GM12878 (cell line): Measurements from ENCODE around the gene ZCCHC2. TPM values are rescaled to one million over a fixed set of nuclear protein-coding genes. Genes with fewer than 3 reads are reported as not detected.

Experiments used
- ATAC-seq: fragments of 200-7000 bp; cut with Tn5 transposase; 3 replicates; pipeline ENCODE4 v1.9.1; 2020; ENCODE audit warnings: mild to moderate bottlenecking, moderate library complexity
- BruUV-seq: library from RNA; stranded (reverse); fragments of 400-500 nt; replicated peaks from 2 replicates; lab custom pipeline; 2021; lab: Mats Ljungman, UMichigan
- CTCF ChIA-PET: fragments of 300-600 bp; sonication (Branson Sonifier 250); formaldehyde crosslinking; extraction: SDS; loops from one replicate; lab custom pipeline; 2021; ENCODE audit warnings: inconsistent platforms; lab: Yijun Ruan, JAX
- POLR2A ChIA-PET: fragments of 350-600 bp; formaldehyde crosslinking; extraction: SDS; loops from one replicate; lab custom pipeline; 2021; ENCODE audit warnings: inconsistent platforms; lab: Charles Lee
- RAD21 ChIA-PET: fragments of 300-600 bp; sonication (Branson Sonifier 250); formaldehyde crosslinking; loops from one replicate; lab custom pipeline; 2023; ENCODE audit warnings: antibody characterized with exemption; ENCODE audit not compliant: unreplicated experiment; lab: Charles Lee
- SMC1A ChIA-PET: fragments of 300-600 bp; sonication (Branson Sonifier 250); formaldehyde crosslinking; loops from one replicate; lab custom pipeline; 2023; ENCODE audit not compliant: unreplicated experiment, uncharacterized antibody; lab: Charles Lee
- DNase-seq: peaks from one replicate; pipeline ENCODE4 v3.0.0-alpha.2; 2011; ENCODE audit warnings: low read depth, low spot score
- FAIRE-seq: peaks from 3 replicates; lab custom pipeline; 2011; peaks lifted over from hg19 to GRCh38; lab: Jason Lieb, UNC
- H2AFZ ChIP-seq: 2 replicates; pipeline ENCODE4 v1.6.0; 2011; ENCODE audit warnings: low read depth, low read length, control low read depth; ENCODE audit not compliant: control insufficient read depth
- H3K27ac ChIP-seq: 2 replicates; pipeline ENCODE4 v1.5.1; 2011; ENCODE audit warnings: control low read depth; ENCODE audit not compliant: control insufficient read depth, insufficient read depth
- H3K27me3 ChIP-seq, 2 experiments: replicated peaks in 1 of 2; 2 replicates each; pipeline versions ENCODE4 v1.6.0 to v1.6.1; 2011; ENCODE audit warnings: low read length in 1 of 2; ENCODE audit not compliant: control insufficient read depth in 2 of 2, insufficient read depth in 2 of 2
- H3K36me3 ChIP-seq, 2 experiments: 2 replicates each; pipeline ENCODE4 v1.5.1; 2011; ENCODE audit warnings: low read length in 1 of 2; ENCODE audit not compliant: control insufficient read depth in 2 of 2, insufficient read depth in 2 of 2
- H3K4me1 ChIP-seq: 2 replicates; pipeline ENCODE4 v1.6.1; 2011; ENCODE audit warnings: mild to moderate bottlenecking, low read length, moderate library complexity, mixed read lengths; ENCODE audit not compliant: control insufficient read depth, insufficient read depth
- H3K4me2 ChIP-seq: 2 replicates; pipeline ENCODE4 v1.6.0; 2011; ENCODE audit warnings: control low read depth; ENCODE audit not compliant: control insufficient read depth, insufficient read depth
- H3K4me3 ChIP-seq: fragments of 200-600 bp; sonication (generic); 2 replicates; pipeline ENCODE4 v1.5.1; 2016
- H3K79me2 ChIP-seq: 2 replicates; pipeline ENCODE4 v1.6.0; 2011; ENCODE audit warnings: low read length; ENCODE audit not compliant: control insufficient read depth, insufficient read depth
- H3K9ac ChIP-seq: 2 replicates; pipeline ENCODE4 v1.8.0; 2011; ENCODE audit warnings: low read length, control low read depth, mixed read lengths; ENCODE audit not compliant: control insufficient read depth, insufficient read depth
- H3K9me3 ChIP-seq: replicated peaks from 3 replicates; pipeline ENCODE4 v1.5.1; 2011; ENCODE audit warnings: mild to moderate bottlenecking, low read length; ENCODE audit not compliant: control insufficient read depth, insufficient read depth
- H4K20me1 ChIP-seq: 2 replicates; pipeline ENCODE4 v1.6.0; 2011; ENCODE audit not compliant: control insufficient read depth, insufficient read depth
- BACH1 ChIP-seq: fragments of 450-650 bp; IDR thresholded peaks from 2 replicates; pipeline ENCODE4 v1.6.1; 2017; ENCODE audit warnings: mild to moderate bottlenecking, borderline replicate concordance
- ESRRA ChIP-seq: IDR thresholded peaks from 2 replicates; pipeline ENCODE4 v1.6.1; 2012; ENCODE audit warnings: mild to moderate bottlenecking, low read length, improper control_type of control experiment
- IKZF1 ChIP-seq: fragments of 450-650 bp; conservative IDR thresholded peaks from 2 replicates; pipeline ENCODE4 v1.6.1; 2017; ENCODE audit warnings: antibody characterized with exemption, mild to moderate bottlenecking
- IRF5 ChIP-seq: fragments of 450-650 bp; IDR thresholded peaks from 2 replicates; pipeline ENCODE4 v1.6.1; 2017; ENCODE audit warnings: borderline replicate concordance
- NFIC ChIP-seq: IDR thresholded peaks from 2 replicates; pipeline ENCODE4 v1.6.1; 2012; ENCODE audit warnings: low read depth, mild to moderate bottlenecking, inconsistent platforms, low read length, moderate library complexity
- RB1 ChIP-seq: fragments of 450-650 bp; formaldehyde crosslinking; IDR thresholded peaks from 2 replicates; pipeline ENCODE4 v1.6.1; 2017; ENCODE audit warnings: mild to moderate bottlenecking, borderline replicate concordance
- RELA ChIP-seq: fragments of 450-650 bp; IDR thresholded peaks from 2 replicates; pipeline ENCODE4 v1.8.0; 2014; ENCODE audit warnings: borderline replicate concordance; ENCODE audit not compliant: partially characterized antibody
- SIN3A ChIP-seq: IDR thresholded peaks from 2 replicates; pipeline ENCODE4 v1.6.1; 2012; ENCODE audit warnings: low read depth, low read length, improper control_type of control experiment
- SMAD5 ChIP-seq: IDR thresholded peaks from 2 replicates; pipeline ENCODE4 v1.6.1; 2016; ENCODE audit warnings: antibody characterized with exemption, low read depth
- SP1 ChIP-seq: IDR thresholded peaks from one replicate; pipeline ENCODE4 v1.6.1; 2011; ENCODE audit warnings: low read depth, low read length
- SPI1 ChIP-seq: IDR thresholded peaks from 2 replicates; pipeline ENCODE4 v1.6.1; 2011; ENCODE audit warnings: low read depth, mild to moderate bottlenecking, low read length, moderate library complexity, borderline replicate concordance; ENCODE audit not compliant: insufficient read depth
- ZNF687 ChIP-seq: fragments of 450-650 bp; IDR thresholded peaks from 2 replicates; pipeline ENCODE4 v1.6.1; 2017; ENCODE audit warnings: mild to moderate bottlenecking, moderate library complexity
- in situ Hi-C: fragments of 300-500 bp; cut with MboI; formaldehyde crosslinking; loops from 9 replicates; pipeline ENCODE4 v1.14.3; 2018; ENCODE audit warnings: mixed read lengths
- intact Hi-C: fragments of 100-400 bp; cut with micrococcal nuclease; formaldehyde crosslinking; loops from one replicate; pipeline ENCODE4 v1.14.2; 2022; ENCODE audit not compliant: unreplicated experiment
- polyA plus RNA-seq, 11 experiments: library from polyadenylated mRNA; depleted of rRNA in 4 of 11; unstranded in 6 of 11; stranded (reverse) in 5 of 11; fragments of >200 nt; fragmentation: Nextera tagmentation in 4 of 11; fragmentation: Illumina TruSeq in 1 of 11; extraction: Ambion mirVana in 4 of 11; extraction: Trizol in 1 of 11; gene quantifications; 1 replicate in 1 of 11; 2 replicates in 10 of 11; pipeline versions ENCODE4 v1.2.1 to v1.2.3, GENCODE V29; 2011 to 2016; ENCODE audit warnings: inconsistent platforms in 2 of 11, missing spikeins in 2 of 11, low read depth in 1 of 11
- total RNA-seq, 4 experiments: library from RNA; depleted of rRNA in 3 of 4; stranded (reverse); fragments of >200 nt in 3 of 4; fragmentation: Illumina TruSeq in 1 of 4; extraction: Trizol in 1 of 4; gene quantifications; 2 replicates each; pipeline versions ENCODE4 v1.2.1 to v1.2.3, GENCODE V29; 2013 to 2021

Gene ZCCHC2
- total and polyA plus RNA-seq, 10 of the 15 experiments (the other 5 are each of a cell fraction or from before 2014, with no cell fraction given): 1.7 to 17.4 (median 8.6) TPM

- TF ChIP-seq ZNF687: no peak
- TF ChIP-seq RB1: no peak
Observed at GRCh38 chr18:62512996-62513395, 9.8 kb upstream of the ZCCHC2 start (continued).

DNA sequence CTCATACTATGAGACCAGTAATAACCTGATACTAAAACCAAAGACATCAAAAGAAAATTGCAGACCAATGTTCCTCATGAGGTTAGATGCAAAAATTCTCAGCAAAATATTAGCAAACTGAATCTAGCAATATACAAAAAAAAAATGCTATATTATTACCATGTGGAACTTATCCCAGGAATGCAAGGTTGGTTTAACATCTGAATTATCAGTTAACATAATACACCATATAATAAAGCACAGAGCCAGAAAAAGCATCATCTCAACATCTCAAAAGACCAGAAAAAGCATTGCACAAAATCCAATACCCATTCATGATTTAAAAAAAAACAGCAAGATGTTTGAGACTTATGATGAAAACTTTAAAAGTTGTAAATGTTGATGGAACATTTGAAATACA lies 8.3 kb upstream of the ZCCHC2 start:
- DNase-seq: no peak
- H2AFZ ChIP-seq: no peak overlapping the region
- no peak overlapping the region for H3K4me3 ChIP-seq
- no peak for ATAC-seq
- peaks cover 0 to 3% of the 10 kb centered on the region in 2 experiments; a peak in 2 of 4 replicates for H3K27me3 ChIP-seq
- ChIA-PET RAD21 (no interaction called here), POLR2A (no interaction called here), SMC1A (interaction anchor here (1.0 kb wide), 1 partner anchor 12 kb away, joined by 3 read pairs; no protein-coding TSS in a partner anchor), CTCF (no interaction called here)
- H3K4me2 ChIP-seq: no peak overlapping the region
- H3K9ac ChIP-seq: no peak overlapping the region
- no peaks in the 10 kb centered on the region for H3K36me3 ChIP-seq
- no peaks in the 10 kb centered on the region for H4K20me1 ChIP-seq
- H3K9me3 ChIP-seq: peaks cover 6% of the 10 kb centered on the region
- no peaks in the 10 kb centered on the region for H3K4me1 ChIP-seq
- in situ Hi-C loops (no loop called here), intact Hi-C loops (no loop called here)
- H3K27ac ChIP-seq: no peak overlapping the region
- FAIRE-seq: peak; percentile 65
- BruUV-seq: no TSS peak
- no peaks in the 10 kb centered on the region for H3K79me2 ChIP-seq
- no peak for TF ChIP-seq SPI1
- TF ChIP-seq BACH1: no peak
- TF ChIP-seq ZNF687: no peak
- no peak for TF ChIP-seq IKZF1
- TF ChIP-seq SP1: no peak
- TF ChIP-seq RELA: no peak
- TF ChIP-seq SIN3A: no peak
- no peak for TF ChIP-seq NFIC
- no peak for TF ChIP-seq IRF5
- no peak for TF ChIP-seq SMAD5
- no peak for TF ChIP-seq ESRRA
